ENCODE results near the gene DLL3.

DLL3 gene

DNA sequence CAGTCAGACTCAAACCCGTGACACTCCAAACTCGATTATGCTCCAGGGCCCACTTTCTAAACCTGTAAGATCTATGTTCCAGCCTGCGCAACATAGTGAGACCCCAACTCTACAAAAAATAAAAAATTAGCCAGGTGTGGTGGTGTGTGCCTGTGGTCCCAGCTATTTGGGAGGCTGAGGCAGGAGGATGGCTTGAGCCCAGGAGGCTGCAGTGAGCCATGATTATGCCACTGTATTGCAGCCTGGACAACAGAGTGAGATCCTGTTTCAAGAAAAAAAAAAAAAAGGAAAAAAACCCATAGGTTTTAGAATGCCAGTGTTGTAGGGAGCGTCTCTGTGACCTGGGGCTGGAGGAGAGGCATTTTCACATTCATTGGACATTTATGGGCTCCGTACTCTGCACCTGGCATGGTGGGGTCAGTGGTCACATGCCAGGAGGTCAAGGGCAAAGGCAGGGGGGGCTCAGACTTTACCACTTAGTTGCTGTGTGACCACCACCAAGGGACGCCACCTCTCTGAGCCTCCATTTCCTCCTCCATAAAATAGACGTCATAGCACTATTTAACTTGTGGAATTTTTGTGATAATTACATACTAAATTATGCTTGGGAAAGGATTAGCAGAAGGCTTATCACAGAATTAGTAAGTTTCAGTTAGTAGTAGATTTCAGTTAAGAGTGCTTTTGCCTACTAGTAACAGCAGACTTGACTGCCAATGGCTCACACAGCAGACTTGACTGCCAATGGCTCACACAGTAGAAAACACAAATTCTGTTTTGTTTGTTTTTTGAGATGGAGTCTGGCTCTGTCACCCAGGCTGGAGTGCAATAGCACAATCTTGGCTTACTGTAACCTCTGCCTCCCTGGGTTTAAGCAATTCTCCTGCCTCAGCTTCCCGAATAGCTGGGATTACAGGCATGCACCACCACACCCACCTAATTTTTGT is 22.1 kb downstream of the DLL3 start:
- DNase-seq, result no peak
- no peak overlapping the region for H3K14ac ChIP-seq (ENCODE audit: low read length in 2 of 2)
- H3K9ac ChIP-seq (ENCODE audit: low read length), result no peak overlapping the region
- no peak overlapping the region for H2BK12ac ChIP-seq (ENCODE audit: low read length in 2 of 2)
- no peak overlapping the region for H3K4me3 ChIP-seq (ENCODE audit: insufficient read depth in 1 of 2, low read depth in 1 of 2, low read length in 2 of 2)
- peaks cover 6% of the 10 kb centered on the region for H3K4me1 ChIP-seq (ENCODE audit: control insufficient read depth, insufficient read depth, low read depth, low read length)
- no peak overlapping the region for H3K23ac ChIP-seq (ENCODE audit: low read length in 2 of 2)
- no peak overlapping the region for H2BK120ac ChIP-seq (ENCODE audit: low read depth, low read length)
- H3K27me3 ChIP-seq (ENCODE audit: control insufficient read depth in 1 of 2, insufficient read depth in 1 of 2, low read length in 2 of 2), result peaks cover 21 to 30% of the 10 kb centered on the region in 2 experiments
- H3K18ac ChIP-seq (ENCODE audit: low read depth in 1 of 2, low read length in 2 of 2), result no peak overlapping the region
- H2BK15ac ChIP-seq (ENCODE audit: low read depth, poor library complexity, severe bottlenecking), result no peak overlapping the region
- no peak overlapping the region for H4K8ac ChIP-seq (ENCODE audit: low read length)
- H3K36me3 ChIP-seq (ENCODE audit: control insufficient read depth in 1 of 2, insufficient read depth in 2 of 2, low read depth in 1 of 2, low read length in 2 of 2), result peaks cover 0 to 3% of the 10 kb centered on the region in 2 experiments
- H3K4ac ChIP-seq (ENCODE audit: low read depth in 1 of 2, low read length in 2 of 2), result no peak overlapping the region
- no peak overlapping the region for H2AK5ac ChIP-seq (ENCODE audit: low read length, severe bottlenecking)
- no peak overlapping the region for H3K4me2 ChIP-seq (ENCODE audit: low read length, poor library complexity, severe bottlenecking)
- H3K27ac ChIP-seq (ENCODE audit: low read length, poor library complexity, severe bottlenecking), result no peak overlapping the region
- no peaks in the 10 kb centered on the region for H3K9me3 ChIP-seq (ENCODE audit: control insufficient read depth, low read length)
- H2AFZ ChIP-seq (ENCODE audit: low read depth, low read length), result no peak overlapping the region
- WGBS, result 90% methylated on average over 2 of the region's 8 CpGs
- peaks cover 3% of the 10 kb centered on the region for H3K79me1 ChIP-seq (replicated peaks; ENCODE audit: low read length, poor library complexity, severe bottlenecking)
- no peak overlapping the region for H4K91ac ChIP-seq (ENCODE audit: low read length)
- H2BK5ac ChIP-seq (ENCODE audit: low read depth, low read length, poor library complexity, severe bottlenecking), result no peak overlapping the region

DNA sequence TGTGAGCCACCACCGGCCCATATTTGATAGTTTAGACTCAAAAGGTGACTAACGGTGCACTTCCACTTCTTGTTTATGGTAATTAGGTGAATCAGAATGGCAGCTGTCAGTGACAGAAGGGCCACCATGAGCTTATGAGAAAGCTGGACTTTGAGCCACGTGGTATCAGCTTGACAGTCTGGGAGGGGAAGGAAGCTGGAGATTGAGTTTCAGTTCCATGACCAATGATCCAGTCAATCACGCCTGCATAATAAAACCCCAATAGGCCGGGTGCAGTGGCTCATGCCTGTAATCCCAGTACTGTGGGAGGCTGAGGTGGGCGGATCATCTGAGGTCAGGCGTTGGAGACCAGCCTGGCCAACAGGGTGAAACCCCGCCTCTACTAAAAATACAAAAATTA is 25.7 kb downstream of the DLL3 start:
- no peak overlapping the region for H2BK120ac ChIP-seq (ENCODE audit: low read depth, low read length)
- H3K27me3 ChIP-seq (ENCODE audit: control insufficient read depth in 1 of 2, insufficient read depth in 1 of 2, low read length in 2 of 2), result no peaks in the 10 kb centered on the region
- no peak overlapping the region for H3K14ac ChIP-seq (ENCODE audit: low read length in 2 of 2)
- H3K4me3 ChIP-seq (ENCODE audit: insufficient read depth in 1 of 2, low read depth in 1 of 2, low read length in 2 of 2), result no peak overlapping the region
- peaks cover 7% of the 10 kb centered on the region for H3K79me1 ChIP-seq (replicated peaks; ENCODE audit: low read length, poor library complexity, severe bottlenecking)
- H3K18ac ChIP-seq (ENCODE audit: low read depth in 1 of 2, low read length in 2 of 2), result no peak overlapping the region
- no peak overlapping the region for H2BK5ac ChIP-seq (ENCODE audit: low read depth, low read length, poor library complexity, severe bottlenecking)
- no peak overlapping the region for H4K91ac ChIP-seq (ENCODE audit: low read length)
- no peak overlapping the region for H3K4ac ChIP-seq (ENCODE audit: low read depth in 1 of 2, low read length in 2 of 2)
- H2AFZ ChIP-seq (ENCODE audit: low read depth, low read length), result no peak overlapping the region
- peaks cover 0 to 3% of the 10 kb centered on the region in 2 experiments for H3K36me3 ChIP-seq (ENCODE audit: control insufficient read depth in 1 of 2, insufficient read depth in 2 of 2, low read depth in 1 of 2, low read length in 2 of 2)
- no peak overlapping the region for H2BK15ac ChIP-seq (ENCODE audit: low read depth, poor library complexity, severe bottlenecking)
- H2BK12ac ChIP-seq (ENCODE audit: low read length in 2 of 2), result no peak overlapping the region
- H4K8ac ChIP-seq (ENCODE audit: low read length), result no peak overlapping the region
- no peak overlapping the region for H3K27ac ChIP-seq (ENCODE audit: low read length, poor library complexity, severe bottlenecking)
- no peak overlapping the region for H2AK5ac ChIP-seq (ENCODE audit: low read length, severe bottlenecking)
- H3K9ac ChIP-seq (ENCODE audit: low read length), result no peak overlapping the region
- peaks cover 4% of the 10 kb centered on the region for H3K4me1 ChIP-seq (ENCODE audit: control insufficient read depth, insufficient read depth, low read depth, low read length)
- no peak overlapping the region for H3K4me2 ChIP-seq (ENCODE audit: low read length, poor library complexity, severe bottlenecking)
- no peaks in the 10 kb centered on the region for H3K9me3 ChIP-seq (ENCODE audit: control insufficient read depth, low read length)
- H3K23ac ChIP-seq (ENCODE audit: low read length in 2 of 2), result no peak overlapping the region
- 97% methylated on average over 7 of the region's 8 CpGs for WGBS
- no peak for DNase-seq

DNA sequence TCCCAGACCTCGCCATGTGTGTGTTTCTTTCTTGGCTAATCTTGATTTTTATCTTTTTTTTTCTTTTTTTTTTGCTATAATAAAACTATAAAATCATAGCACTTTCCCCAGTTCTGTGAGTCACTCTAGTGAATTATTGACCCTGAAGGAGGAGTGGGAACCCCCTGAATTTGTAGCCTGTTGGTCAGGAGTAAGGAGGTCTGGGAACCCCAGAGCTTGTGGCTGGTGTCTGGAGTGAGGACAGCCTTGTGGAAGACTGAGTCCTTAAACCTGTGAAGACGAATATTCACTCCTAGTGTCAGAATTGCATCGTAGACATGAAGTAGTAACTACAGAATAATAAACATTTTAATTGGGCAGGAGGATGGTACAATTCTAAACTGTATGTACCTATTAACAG is 26.5 kb downstream of the DLL3 start:
- H3K9ac ChIP-seq (ENCODE audit: low read length), result no peak overlapping the region
- H2BK12ac ChIP-seq (ENCODE audit: low read length in 2 of 2), result no peak overlapping the region
- DNase-seq, result no peak
- H3K27ac ChIP-seq (ENCODE audit: low read length, poor library complexity, severe bottlenecking), result no peak overlapping the region
- no peak overlapping the region for H3K4me3 ChIP-seq (ENCODE audit: insufficient read depth in 1 of 2, low read depth in 1 of 2, low read length in 2 of 2)
- H2BK120ac ChIP-seq (ENCODE audit: low read depth, low read length), result no peak overlapping the region
- H4K8ac ChIP-seq (ENCODE audit: low read length), result no peak overlapping the region
- H2AFZ ChIP-seq (ENCODE audit: low read depth, low read length), result no peak overlapping the region
- H3K36me3 ChIP-seq (ENCODE audit: control insufficient read depth in 1 of 2, insufficient read depth in 2 of 2, low read depth in 1 of 2, low read length in 2 of 2), result peaks cover 3% of the 10 kb centered on the region in 2 experiments
- H3K4me2 ChIP-seq (ENCODE audit: low read length, poor library complexity, severe bottlenecking), result no peak overlapping the region
- no peak overlapping the region for H2AK5ac ChIP-seq (ENCODE audit: low read length, severe bottlenecking)
- H3K4me1 ChIP-seq (ENCODE audit: control insufficient read depth, insufficient read depth, low read depth, low read length), result peaks cover 6% of the 10 kb centered on the region
- H4K91ac ChIP-seq (ENCODE audit: low read length), result no peak overlapping the region
- H3K4ac ChIP-seq (ENCODE audit: low read depth in 1 of 2, low read length in 2 of 2), result no peak overlapping the region
- H3K9me3 ChIP-seq (ENCODE audit: control insufficient read depth, low read length), result no peaks in the 10 kb centered on the region
- H2BK15ac ChIP-seq (ENCODE audit: low read depth, poor library complexity, severe bottlenecking), result no peak overlapping the region
- H2BK5ac ChIP-seq (ENCODE audit: low read depth, low read length, poor library complexity, severe bottlenecking), result no peak overlapping the region
- peaks cover 12% of the 10 kb centered on the region for H3K79me1 ChIP-seq (replicated peaks; ENCODE audit: low read length, poor library complexity, severe bottlenecking)
- no peak overlapping the region for H3K18ac ChIP-seq (ENCODE audit: low read depth in 1 of 2, low read length in 2 of 2)
- no peak overlapping the region for H3K14ac ChIP-seq (ENCODE audit: low read length in 2 of 2)
- no peak overlapping the region for H3K23ac ChIP-seq (ENCODE audit: low read length in 2 of 2)
- no CpG with 5 or more reads among the region's 3 CpGs for WGBS
- H3K27me3 ChIP-seq (ENCODE audit: control insufficient read depth in 1 of 2, insufficient read depth in 1 of 2, low read length in 2 of 2), result no peaks in the 10 kb centered on the region

DNA sequence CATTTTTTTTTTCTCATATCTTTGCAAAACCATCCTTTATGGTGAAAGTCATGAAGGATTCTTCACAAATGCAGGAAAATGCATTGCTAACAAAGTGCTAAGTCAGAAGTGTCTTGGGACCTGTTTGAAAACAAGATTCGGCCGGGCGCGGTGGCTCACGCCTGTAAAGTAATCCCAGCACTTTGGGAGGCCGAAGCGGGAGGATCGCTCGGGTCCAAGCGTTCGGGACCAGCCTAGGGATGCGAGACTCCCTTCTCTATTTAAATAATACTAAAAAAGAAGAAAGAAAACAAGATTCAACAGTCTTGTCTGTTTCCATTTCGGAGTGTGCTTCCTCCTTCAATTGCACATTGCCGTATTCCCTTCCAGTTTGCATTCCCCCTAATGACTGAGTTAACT is 33.1 kb downstream of the DLL3 start:
- no peak overlapping the region for H2BK120ac ChIP-seq (ENCODE audit: low read depth, low read length)
- WGBS, result 69% methylated on average over 7 of the region's 14 CpGs
- H3K9ac ChIP-seq (ENCODE audit: low read length), result peak overlapping the region; percentile 96
- no peak overlapping the region for H4K91ac ChIP-seq (ENCODE audit: low read length)
- no peak overlapping the region for H3K27ac ChIP-seq (ENCODE audit: low read length, poor library complexity, severe bottlenecking)
- H3K4me1 ChIP-seq (ENCODE audit: control insufficient read depth, insufficient read depth, low read depth, low read length), result peaks cover 3% of the 10 kb centered on the region
- H3K9me3 ChIP-seq (ENCODE audit: control insufficient read depth, low read length), result no peaks in the 10 kb centered on the region
- no peak overlapping the region for H4K8ac ChIP-seq (ENCODE audit: low read length)
- H3K23ac ChIP-seq (ENCODE audit: low read length in 2 of 2), result no peak overlapping the region
- peak overlapping the region in 1 of 2 experiments; percentile 78 for H3K14ac ChIP-seq (ENCODE audit: low read length in 2 of 2)
- H2BK12ac ChIP-seq (ENCODE audit: low read length in 2 of 2), result no peak overlapping the region
- H2BK5ac ChIP-seq (ENCODE audit: low read depth, low read length, poor library complexity, severe bottlenecking), result no peak overlapping the region
- peak overlapping the region; percentile 49 for H3K4me2 ChIP-seq (ENCODE audit: low read length, poor library complexity, severe bottlenecking)
- DNase-seq, result no peak
- H3K27me3 ChIP-seq (ENCODE audit: control insufficient read depth in 1 of 2, insufficient read depth in 1 of 2, low read length in 2 of 2), result no peaks in the 10 kb centered on the region
- H2BK15ac ChIP-seq (ENCODE audit: low read depth, poor library complexity, severe bottlenecking), result no peak overlapping the region
- no peak overlapping the region for H2AK5ac ChIP-seq (ENCODE audit: low read length, severe bottlenecking)
- H3K4me3 ChIP-seq (ENCODE audit: insufficient read depth in 1 of 2, low read depth in 1 of 2, low read length in 2 of 2), result peak overlapping the region; percentile 85 to 96
- H3K4ac ChIP-seq (ENCODE audit: low read depth in 1 of 2, low read length in 2 of 2), result peak overlapping the region in 1 of 2 experiments; percentile 91
- peak overlapping the region; percentile 84 for H2AFZ ChIP-seq (ENCODE audit: low read depth, low read length)
- H3K36me3 ChIP-seq (ENCODE audit: control insufficient read depth in 1 of 2, insufficient read depth in 2 of 2, low read depth in 1 of 2, low read length in 2 of 2), result peaks cover 0 to 3% of the 10 kb centered on the region in 2 experiments
- peaks cover 7% of the 10 kb centered on the region for H3K79me1 ChIP-seq (replicated peaks; ENCODE audit: low read length, poor library complexity, severe bottlenecking)
- peak overlapping the region in 1 of 2 experiments; percentile 93 for H3K18ac ChIP-seq (ENCODE audit: low read depth in 1 of 2, low read length in 2 of 2)

Measured in mesenchymal stem cell (in vitro differentiated cells and primary cell).